ENCODE data around the gene PRKG1. TPM values are rescaled to one million over a fixed set of nuclear protein-coding genes. Genes with fewer than 3 reads are reported as not detected.

The PRKG1 gene
- total and polyA plus RNA-seq, 2 of the 4 experiments (the other 2 are of a cell fraction): 3.5 to 18.3 TPM

GRCh38 chr10:51706225-51706624 lies 631.9 kb downstream of the PRKG1 start:
- ATAC-seq (ENCODE audit: low read depth) (peak; percentile 60), DNase-seq (peak; percentile 84)
- H3K4me2 ChIP-seq (ENCODE audit: low read depth, low read length): no peak overlapping the region
- BruUV-seq (replicated peaks): no TSS peak
- dilution Hi-C loops (cut with HindIII; ENCODE audit: low sequenced_read_pairs, unreplicated experiment) (no loop called here), in situ Hi-C loops (cut with MboI; ENCODE audit: low sequenced_read_pairs) (no loop called here), intact Hi-C loops (cut with micrococcal nuclease) (no loop called here)
- 0 out of 4 replicates have a peak, but pooled peaks cover 0 to 3% of the 10 kb centered on the region in 2 experiments for H3K79me1 ChIP-seq (ENCODE audit: low read depth in 1 of 2, low read length in 2 of 2)
- no peak overlapping the region for H4K5ac ChIP-seq (ENCODE audit: low read depth, low read length)
- no peak overlapping the region for H2AK5ac ChIP-seq (ENCODE audit: low read depth, low read length)
- no peak overlapping the region for H4K8ac ChIP-seq (ENCODE audit: low read depth in 2 of 2, low read length in 2 of 2)
- no CpG with 5 or more reads among the region's 3 CpGs for WGBS, 2 experiments (ENCODE audit: extremely low coverage in 2 of 2, insufficient read length in 1 of 2)
- no peak overlapping the region for H3K56ac ChIP-seq (ENCODE audit: extremely low read depth, insufficient read depth, low read length)
- H3K23ac ChIP-seq (ENCODE audit: low read depth, low read length): no peak overlapping the region
- no peak overlapping the region for H2AFZ ChIP-seq (replicated peaks; ENCODE audit: low read length, poor library complexity)
- H2AK9ac ChIP-seq (replicated peaks; ENCODE audit: low read depth, low read length, poor library complexity): no peak overlapping the region
- no peak overlapping the region for H3K27ac ChIP-seq (ENCODE audit: insufficient read depth, low read length)
- no peak overlapping the region for H3K9ac ChIP-seq (ENCODE audit: low read depth, low read length)
- H2BK5ac ChIP-seq (ENCODE audit: low read depth, low read length, poor library complexity, severe bottlenecking): no peak overlapping the region
- TF ChIP-seq RCOR1 (IDR thresholded peaks at IDR 0.05; ENCODE audit: insufficient replicate concordance, low read length): no peak
- CTCF ChIA-PET: no interaction called here
- H3K27me3 ChIP-seq (ENCODE audit: control insufficient read depth, insufficient read depth, low read length): no peaks in the 10 kb centered on the region
- POLR2A ChIA-PET (ENCODE audit: unreplicated experiment): interaction anchor here (0.7 kb wide), 1 partner anchor 622 kb away, joined by 3 read pairs; no protein-coding TSS in a partner anchor
- H2BK20ac ChIP-seq (ENCODE audit: low read depth, low read length): no peak overlapping the region
- no peak overlapping the region for H4K91ac ChIP-seq (ENCODE audit: insufficient read depth, low read depth, low read length)
- no peaks in the 10 kb centered on the region for H3K9me1 ChIP-seq (ENCODE audit: insufficient read depth, low read length)
- H3K9me3 ChIP-seq (ENCODE audit: control insufficient read depth, insufficient read depth, low read length): no peaks in the 10 kb centered on the region
- H3K4ac ChIP-seq (ENCODE audit: low read depth, low read length): no peak overlapping the region
- no peak overlapping the region for H2BK120ac ChIP-seq (ENCODE audit: low read depth, low read length)
- H4K20me1 ChIP-seq (ENCODE audit: insufficient read depth, low read length): no peaks in the 10 kb centered on the region
- no peaks in the 10 kb centered on the region for H3K4me1 ChIP-seq (ENCODE audit: control insufficient read depth, insufficient read depth, low read length)
- no peak overlapping the region for H3K4me3 ChIP-seq (ENCODE audit: insufficient read depth, low read depth, low read length)
- no peak overlapping the region for H2BK15ac ChIP-seq (ENCODE audit: low read depth, low read length)
- no peak overlapping the region for H3K18ac ChIP-seq (ENCODE audit: low read depth, low read length)
- no peaks in the 10 kb centered on the region for H3K36me3 ChIP-seq (ENCODE audit: control insufficient read depth, insufficient read depth, low read length)
- no peak overlapping the region for H3K14ac ChIP-seq (replicated peaks; ENCODE audit: low read depth, low read length)
